ENCODE data around the gene PPOX.

The PPOX gene

GRCh38 chr1:161200992-161201835 is 35.0 kb downstream of the PPOX start:
- peak overlapping the region; percentile 88 for H3K4me2 ChIP-seq
- H3K27me3 ChIP-seq: no peaks in the 10 kb centered on the region
- no peaks in the 10 kb centered on the region for H3K9me3 ChIP-seq
- H3K4me3 ChIP-seq: peak overlapping the region; percentile 74
- TF ChIP-seq Cebpa-rat (IDR thresholded peaks at IDR 0.05): no peak
- H3K27ac ChIP-seq: peak overlapping the region; percentile 86
- peaks cover 28% of the 10 kb centered on the region for H3K36me3 ChIP-seq
- peak overlapping the region; percentile 83 for H3K9ac ChIP-seq
- H4K20me1 ChIP-seq: no peaks in the 10 kb centered on the region
- H3K4me1 ChIP-seq: peaks cover 71% of the 10 kb centered on the region

- Histone ChIP-seq H3K4me1 (peaks cover 62% of the 10 kb centered on the region), H3K9me3 (no peaks in the 10 kb centered on the region)
These were observed 35.8 kb downstream of the PPOX start, which contains the start of gene NDUFS2 for GRCh38 chr1:161201836-161202712. Gene NDUFS2, plus strand, starts transcription at chr1:161202367. Its CDS starts 19 bp downstream, at chr1:161202386.

GRCh38 chr1:161206411-161207140 is 40.4 kb downstream of the PPOX start:
- H3K9ac ChIP-seq: no peak overlapping the region
- peaks cover 28% of the 10 kb centered on the region for H3K4me1 ChIP-seq
- H3K27ac ChIP-seq: no peak overlapping the region
- no peak overlapping the region for H3K4me3 ChIP-seq
- TF ChIP-seq Cebpa-rat (IDR thresholded peaks at IDR 0.05): no peak
- no peak overlapping the region for H3K4me2 ChIP-seq
- H4K20me1 ChIP-seq: 0 out of 2 replicates have a peak, but pooled peaks cover 7% of the 10 kb centered on the region
- no peaks in the 10 kb centered on the region for H3K9me3 ChIP-seq
- H3K36me3 ChIP-seq: peaks cover 81% of the 10 kb centered on the region
- no peaks in the 10 kb centered on the region for H3K27me3 ChIP-seq

More at GRCh38 chr1:161201836-161202712, 35.8 kb downstream of the PPOX start, which contains the start of gene NDUFS2:
- Histone ChIP-seq H3K27ac (peak within 1 kb of the TSS; percentile 86), H3K4me2 (peak within 1 kb of the TSS; percentile 88), H3K9ac (peak within 1 kb of the TSS; percentile 83), H3K4me3 (peak within 1 kb of the TSS; percentile 74), H3K36me3 (peaks cover 36% of the 10 kb centered on the region), H4K20me1 (no peaks in the 10 kb centered on the region), H3K27me3 (no peaks in the 10 kb centered on the region)
- TF ChIP-seq Cebpa-rat (IDR thresholded peaks at IDR 0.05): no peak

- no peaks in the 10 kb centered on the region for H3K27me3 ChIP-seq
- H3K4me1 ChIP-seq: peaks cover 24% of the 10 kb centered on the region
- H3K27ac ChIP-seq: no peak overlapping the region
- no peak overlapping the region for H3K4me2 ChIP-seq
- H3K4me3 ChIP-seq: no peak overlapping the region
- no peaks in the 10 kb centered on the region for H3K9me3 ChIP-seq
- 0 out of 2 replicates have a peak, but pooled peaks cover 7% of the 10 kb centered on the region for H4K20me1 ChIP-seq
- peaks cover 87% of the 10 kb centered on the region for H3K36me3 ChIP-seq
- no peak for TF ChIP-seq Cebpa-rat (IDR thresholded peaks at IDR 0.05)
- H3K9ac ChIP-seq: no peak overlapping the region
These were observed 40.9 kb downstream of the PPOX start for GRCh38 chr1:161207173-161207572.

- Histone ChIP-seq H3K36me3 (peaks cover 98% of the 10 kb centered on the region), H3K27ac (no peak overlapping the region), H3K9ac (no peak overlapping the region), H3K4me2 (no peak overlapping the region), H3K9me3 (no peaks in the 10 kb centered on the region), H4K20me1 (peaks cover 22% of the 10 kb centered on the region), H3K4me1 (peaks cover 19% of the 10 kb centered on the region), H3K4me3 (no peak overlapping the region), H3K27me3 (no peaks in the 10 kb centered on the region)
- no peak for TF ChIP-seq Cebpa-rat (IDR thresholded peaks at IDR 0.05)
These were observed 43.7 kb downstream of the PPOX start for GRCh38 chr1:161209790-161210409.

GRCh38 chr1:161214369-161214768 is 48.1 kb downstream of the PPOX start:
- TF ChIP-seq Cebpa-rat (IDR thresholded peaks at IDR 0.05): no peak
- Histone ChIP-seq H3K36me3 (peaks cover 54% of the 10 kb centered on the region), H3K9ac (no peak overlapping the region), H4K20me1 (peaks cover 54% of the 10 kb centered on the region), H3K27ac (no peak overlapping the region), H3K27me3 (peaks cover 24% of the 10 kb centered on the region), H3K4me2 (peak overlapping the region; percentile 71), H3K9me3 (no peaks in the 10 kb centered on the region), H3K4me1 (peaks cover 60% of the 10 kb centered on the region), H3K4me3 (no peak overlapping the region)

GRCh38 chr1:161215076-161215475 is 48.9 kb downstream of the PPOX start, which contains the start of gene FCER1G:
Gene FCER1G, plus strand, starts transcription at chr1:161215295. Its CDS starts 27 bp downstream, at chr1:161215322.
- Histone ChIP-seq H4K20me1 (peaks cover 52% of the 10 kb centered on the region), H3K27ac (no peak within 1 kb of the TSS), H3K9ac (no peak within 1 kb of the TSS), H3K4me3 (peak within 1 kb of the TSS; percentile 27; the same call in 1 of the 2 replicates), H3K4me1 (peaks cover 53% of the 10 kb centered on the region), H3K36me3 (peaks cover 47% of the 10 kb centered on the region), H3K9me3 (no peaks in the 10 kb centered on the region), H3K27me3 (peaks cover 31% of the 10 kb centered on the region), H3K4me2 (peak within 1 kb of the TSS; percentile 71)
- no peak for TF ChIP-seq Cebpa-rat (IDR thresholded peaks at IDR 0.05)

- H3K9me3 ChIP-seq: no peaks in the 10 kb centered on the region
- H4K20me1 ChIP-seq: peaks cover 47% of the 10 kb centered on the region
- no peak overlapping the region for H3K9ac ChIP-seq
- H3K36me3 ChIP-seq: peaks cover 27% of the 10 kb centered on the region
- peaks cover 42% of the 10 kb centered on the region for H3K27me3 ChIP-seq
- H3K4me2 ChIP-seq: peak overlapping the region; percentile 71
- H3K27ac ChIP-seq: no peak overlapping the region
- H3K4me1 ChIP-seq: peaks cover 51% of the 10 kb centered on the region
- TF ChIP-seq Cebpa-rat (IDR thresholded peaks at IDR 0.05): no peak
- H3K4me3 ChIP-seq: no peak overlapping the region
These were observed 50.9 kb downstream of the PPOX start for GRCh38 chr1:161216945-161217712.
